Heart right ventricle (tissue), 16 donors: ENCODE measurements around the gene DCLK1. TPM values are rescaled to one million over a fixed set of nuclear protein-coding genes. Genes with fewer than 3 reads are reported as not detected.

Source experiments
- ATAC-seq, 8 donors: fragments of 200-7000 bp; cut with Tn5 transposase; one replicate each; pipeline ENCODE4 v1.9.1; 2020; ENCODE audit warnings: mild to moderate bottlenecking in 8 of 8, moderate library complexity in 8 of 8, moderate number of reproducible peaks in 1 of 8
- DNase-seq, 2 donors: peaks; one replicate each; pipeline ENCODE4 v3.0.0-alpha.2; 2020
- H3K27ac ChIP-seq, 10 donors: fragments of 200-600 bp; sonication (generic) in 2 of 10; one replicate each; pipeline versions ENCODE4 v1.5.0 to v1.8.0; 2020 to 2022; ENCODE audit warnings: mild to moderate bottlenecking in 3 of 10
- H3K27me3 ChIP-seq, 7 donors: fragments of 200-600 bp; one replicate each; pipeline ENCODE4 v1.8.0; 2021 to 2022; ENCODE audit warnings: mild to moderate bottlenecking in 2 of 7
- H3K36me3 ChIP-seq, 9 donors: fragments of 200-600 bp; sonication (generic) in 1 of 9; one replicate each; pipeline versions ENCODE4 v1.5.0 to v1.8.0; 2020 to 2022; ENCODE audit warnings: mild to moderate bottlenecking in 2 of 9
- H3K4me1 ChIP-seq, 9 donors: fragments of 200-600 bp; sonication (generic) in 1 of 9; one replicate each; pipeline versions ENCODE4 v1.5.0 to v1.8.0; 2020 to 2022; ENCODE audit warnings: mild to moderate bottlenecking in 4 of 9
- H3K4me3 ChIP-seq, 10 donors: fragments of 200-600 bp; sonication (generic) in 2 of 10; one replicate each; pipeline versions ENCODE4 v1.5.0 to v1.8.0; 2020 to 2022; ENCODE audit warnings: mild to moderate bottlenecking in 7 of 10, moderate library complexity in 2 of 10
- H3K9me3 ChIP-seq, 11 donors: fragments of 200-600 bp in 10 of 11; sonication (generic) in 2 of 11; one replicate each; pipeline versions ENCODE4 v1.5.0 to v1.8.0; 2013 to 2022; ENCODE audit warnings: mild to moderate bottlenecking in 2 of 11, control low read depth in 1 of 11, moderate library complexity in 1 of 11
- CTCF ChIP-seq, 9 donors: fragments of 200-600 bp; sonication (generic) in 2 of 9; IDR thresholded peaks; one replicate each; pipeline versions ENCODE4 v1.5.0 to v1.8.0; 2021 to 2022; ENCODE audit warnings: antibody characterized with exemption in 9 of 9, mild to moderate bottlenecking in 5 of 9, moderate library complexity in 1 of 9
- WGBS, 2 donors: extraction: QIAGEN DNeasy Blood & Tissue Kit; methylation state at CpG; one replicate each; pipeline ENCODE4 v1.1.7; 2013; ENCODE audit warnings: inconsistent platforms in 1 of 2; 5-methylcytosine and 5-hydroxymethylcytosine counted together
- intact Hi-C, 10 donors: fragments of 100-400 bp; cut with DNase I; formaldehyde crosslinking; loops; one replicate each; pipeline versions ENCODE4 v1.11.1 to v1.14.2; 2022
- polyA plus RNA-seq, 2 donors: library from polyadenylated mRNA; stranded (reverse); fragments of 200-250 nt; gene quantifications; one replicate each; pipeline ENCODE4 v1.2.3, GENCODE V29; 2013
- total RNA-seq, 10 donors: library from RNA; stranded (reverse); fragmentation: NEBNext Ultra II Directional in 3 of 10; extraction: Animal tissue kit (Norgen Biotek cat#: 25700) in 3 of 10; gene quantifications; one replicate each; pipeline versions ENCODE4 v1.2.1 to v1.2.4, GENCODE V29; 2021 to 2023
- donor health status: Arrhythmogenic right ventricular cardiomyopathy.
- donor health status: ischemic (EF 13 %, LVEDD 7.1; RV severe dilation, severe dysfunction).
- donor health status: healthy with polysubstance abuse.
- donor health status: DM: no; HTN: yes; CAD: no.
- donor health status: DM: no; HTN: no; CAD: no.
- donor health status: ischemic (EF 25% LVEDD 6.9; RV normal size, moderate dysfunction).
- donor health status: ischemic (EF 25% LVEDD 5.7; RV mildly dilated, moderate dysfunction).
- donor health status: healthy.
- donor health status: DM: yes; HTN: yes; CAD: no.
- donor health status: Ischemic cardiomyopathy.
- donor health status: ischemic (EF 35%, LVEDD 5.7; RV mildly dilated, moderate dysfunction).
- donor health status: nonischemic (EF 11% LVEDD 7.7; RV severe dilation, severe dysfunction).
- donor health status: DM: yes; HTN: yes; CAD: no.
- donor health status: PGD.
- donor health status: ischemic (EF 29% LVEDD 5.4; RV normal size, mild dysfunction).
- donor health status: nonischemic (EF 23%, LVEDD 6.1; RV moderate dilation, normal function).

The DCLK1 gene
- total and polyA plus RNA-seq, 12 donors = 3.4 to 16.9 (median 9.1) TPM

GRCh38 chr13:35916146-35916545 is 215.0 kb downstream of the DCLK1 start:
- H3K36me3 ChIP-seq = no peaks in the 10 kb centered on the region
- no peak for TF ChIP-seq CTCF (IDR thresholded peaks at IDR 0.05)
- no peak overlapping the region for H3K27ac ChIP-seq
- ATAC-seq (no peak), DNase-seq (no peak)
- peaks cover 0 to 16% (median 0%) of the 10 kb centered on the region in 9 donors for H3K4me1 ChIP-seq
- no peaks in the 10 kb centered on the region for H3K27me3 ChIP-seq
- no peak overlapping the region for H3K4me3 ChIP-seq
- intact Hi-C loops = no loop called here
- no peaks in the 10 kb centered on the region for H3K9me3 ChIP-seq
- WGBS, 2 donors = 63 to 64% methylated on average over 2 of the region's 2 CpGs

GRCh38 chr13:35914662-35915061 is 216.5 kb downstream of the DCLK1 start:
- Histone ChIP-seq H3K27ac (no peak overlapping the region), H3K36me3 (no peaks in the 10 kb centered on the region), H3K9me3 (no peaks in the 10 kb centered on the region), H3K27me3 (no peaks in the 10 kb centered on the region), H3K4me1 (peaks cover 0 to 16% (median 0%) of the 10 kb centered on the region in 9 donors), H3K4me3 (no peak overlapping the region)
- ATAC-seq (no peak), DNase-seq (no peak)
- intact Hi-C loops = no loop called here
- no peak for TF ChIP-seq CTCF (IDR thresholded peaks at IDR 0.05)
- 70 to 80% methylated on average over 1 of the region's 1 CpG for WGBS, 2 donors

- no peaks in the 10 kb centered on the region for H3K36me3 ChIP-seq
- no peaks in the 10 kb centered on the region for H3K9me3 ChIP-seq
- no peak overlapping the region for H3K27ac ChIP-seq
- no peak for TF ChIP-seq CTCF (IDR thresholded peaks at IDR 0.05)
- no peak for DNase-seq
- H3K4me3 ChIP-seq = no peak overlapping the region
- 81 to 85% methylated on average over 7 of the region's 7 CpGs for WGBS, 2 donors
- H3K4me1 ChIP-seq = peaks cover 0 to 12% (median 0%) of the 10 kb centered on the region in 9 donors
- ATAC-seq = no peak
- intact Hi-C loops = no loop called here
- H3K27me3 ChIP-seq = no peaks in the 10 kb centered on the region
Observed at GRCh38 chr13:35912841-35913240, 218.3 kb downstream of the DCLK1 start.

GRCh38 chr13:35909837-35910540 is 221.2 kb downstream of the DCLK1 start:
- no peak for TF ChIP-seq CTCF (IDR thresholded peaks at IDR 0.05)
- no peak overlapping the region for H3K4me3 ChIP-seq
- ATAC-seq (no peak), DNase-seq (no peak)
- H3K36me3 ChIP-seq = no peaks in the 10 kb centered on the region
- peaks cover 0 to 3% (median 0%) of the 10 kb centered on the region in 9 donors for H3K4me1 ChIP-seq
- no peaks in the 10 kb centered on the region for H3K9me3 ChIP-seq
- no peak overlapping the region for H3K27ac ChIP-seq
- WGBS, 2 donors = 76 to 84% methylated on average over 8 of the region's 8 CpGs
- H3K27me3 ChIP-seq = no peaks in the 10 kb centered on the region
- intact Hi-C loops = no loop called here
